ENCODE measurements around the gene ZBP1. TPM values are rescaled to one million over a fixed set of nuclear protein-coding genes. Genes with fewer than 3 reads are reported as not detected.

The ZBP1 gene
- polyA plus RNA-seq, 1 of the 3 experiments (the other 2 are of a cell fraction): not detected

- TF ChIP-seq ZBTB33 (IDR thresholded peaks at IDR 0.05; ENCODE audit: borderline replicate concordance, low read depth): no peak
These were observed 31.0 kb downstream of the ZBP1 start (continued) for GRCh38 chr20:57589123-57589727.

- Histone ChIP-seq H3K27ac (ENCODE audit: low read depth in 2 of 2, low read length in 1 of 2) (no peak overlapping the region), H3K9me2 (no peaks in the 10 kb centered on the region), H3K36me3 (replicated peaks in 1 of 2; ENCODE audit: control insufficient read depth in 1 of 2, insufficient read depth in 2 of 2, low read length in 1 of 2) (no peaks in the 10 kb centered on the region), H4K20me1 (ENCODE audit: insufficient read depth) (no peaks in the 10 kb centered on the region), H3K4me1 (ENCODE audit: control insufficient read depth in 1 of 2, insufficient read depth in 2 of 2, low read depth in 1 of 2, low read length in 1 of 2) (no peaks in the 10 kb centered on the region; a peak in 1 of 4 replicates), H3K9me3 (no peaks in the 10 kb centered on the region), H3K4me3 (ENCODE audit: low read depth in 2 of 2, low read length in 1 of 2) (no peak overlapping the region), H3K27me3 (ENCODE audit: insufficient read depth) (peaks cover 5% of the 10 kb centered on the region; the same call in 1 of the 2 replicates), H3K79me2 (ENCODE audit: insufficient read depth) (no peaks in the 10 kb centered on the region), H3F3A (replicated peaks; ENCODE audit: insufficient read depth) (no peaks in the 10 kb centered on the region), H3K4me2 (no peak overlapping the region), H3K9ac (no peak overlapping the region), H2AFZ (ENCODE audit: low read depth) (no peak overlapping the region)
- WGBS (ENCODE audit: low lambda C conversion rate): 0% methylated on average over 1 of the region's 5 CpGs
- ChIA-PET POLR2A (no interaction called here), CTCF (interaction anchor here (0.7 to 21.1 kb wide), 7 partner anchors 8 to 622 kb away, joined by 3 to 403 read pairs (median 4); no protein-coding TSS in a partner anchor)
- no peak for TF ChIP-seq JUND (IDR thresholded peaks at IDR 0.05)
- no peak for TF ChIP-seq RAD21 (IDR thresholded peaks at IDR 0.05; ENCODE audit: low read length)
- TF ChIP-seq TAF1 (IDR thresholded peaks at IDR 0.05; ENCODE audit: borderline replicate concordance, low read depth, low read length): no peak
- TF ChIP-seq GABPA (IDR thresholded peaks at IDR 0.05; ENCODE audit: low read depth): no peak
- TF ChIP-seq NRF1 (IDR thresholded peaks at IDR 0.05; ENCODE audit: low read depth, low read length): no peak
- no peak for TF ChIP-seq RFX5 (IDR thresholded peaks at IDR 0.05; ENCODE audit: low read length)
- no peak for TF ChIP-seq FOSL2 (IDR thresholded peaks at IDR 0.05; ENCODE audit: borderline replicate concordance, low read depth)
- no peak for TF ChIP-seq SMC3 (IDR thresholded peaks at IDR 0.05; ENCODE audit: low read depth, low read length)
- TF ChIP-seq GATA2 (CRISPR knock-in tag; IDR thresholded peaks at IDR 0.05): no peak
- TF ChIP-seq USF2 (IDR thresholded peaks at IDR 0.05; ENCODE audit: borderline replicate concordance, low read depth, low read length): no peak
- TF ChIP-seq IRF3 (IDR thresholded peaks at IDR 0.05; ENCODE audit: low read depth, low read length): no peak
- TF ChIP-seq MEF2A (IDR thresholded peaks at IDR 0.05; ENCODE audit: borderline replicate concordance, low read depth): no peak
- TF ChIP-seq TCF12 (IDR thresholded peaks at IDR 0.05): no peak
- TF ChIP-seq REST (IDR thresholded peaks at IDR 0.05; ENCODE audit: low read depth, low read length): no peak
- TF ChIP-seq MXI1 (IDR thresholded peaks at IDR 0.05; ENCODE audit: low read depth, low read length): no peak
- DNase-seq: no peak
These were observed 31.6 kb downstream of the ZBP1 start for GRCh38 chr20:57588596-57588995.
